Common myeloid progenitor, CD34-positive (primary cell): ENCODE measurements around the gene VDR.

Experiments used
- CTCF ChIA-PET: fragments of 350-600 bp; sonication (Branson Sonifier 250); formaldehyde crosslinking; loops from one replicate; lab custom pipeline; 2021; ENCODE audit warnings: antibody characterized with exemption; lab: Charles Lee
- POLR2A ChIA-PET: fragments of 350-600 bp; sonication (Branson Sonifier 250); formaldehyde crosslinking; loops from one replicate; lab custom pipeline; 2021; ENCODE audit warnings: antibody characterized with exemption; lab: Charles Lee
- DNase-seq, 3 donors: peaks; one replicate each; pipeline versions ENCODE4 v3.0.0 to v3.0.0-alpha.2; 2013
- H3K27ac ChIP-seq, 2 experiments: 1 replicate in 1 of 2; 2 replicates in 1 of 2; pipeline ENCODE4 v1.7.0; 2013; ENCODE audit warnings: inconsistent platforms in 2 of 2, low read length in 2 of 2, mild to moderate bottlenecking in 2 of 2, low read depth in 1 of 2, moderate library complexity in 1 of 2; ENCODE audit not compliant: severe bottlenecking in 2 of 2, insufficient read depth in 1 of 2, poor library complexity in 1 of 2
- H3K27me3 ChIP-seq, 5 experiments: replicated peaks in 2 of 5; 1 replicate in 3 of 5; 2 replicates in 2 of 5; pipeline versions ENCODE4 v1.6.1 to v1.7.0; 2013; ENCODE audit warnings: low read length in 4 of 5, mild to moderate bottlenecking in 2 of 5, moderate library complexity in 2 of 5, inconsistent platforms in 1 of 5; ENCODE audit not compliant: insufficient read depth in 5 of 5, control insufficient read depth in 4 of 5
- H3K36me3 ChIP-seq, 4 experiments: 1 replicate in 2 of 4; 2 replicates in 2 of 4; pipeline versions ENCODE4 v1.6.1 to v1.7.0; 2013; ENCODE audit warnings: low read length in 3 of 4, control low read depth in 1 of 4, mild to moderate bottlenecking in 1 of 4; ENCODE audit not compliant: control insufficient read depth in 4 of 4, insufficient read depth in 4 of 4
- H3K4me1 ChIP-seq, 4 experiments: 1 replicate in 3 of 4; 2 replicates in 1 of 4; pipeline versions ENCODE4 v1.6.1 to v1.7.1; 2013; ENCODE audit warnings: low read length in 3 of 4, mild to moderate bottlenecking in 3 of 4, control low read depth in 1 of 4, inconsistent platforms in 1 of 4, moderate library complexity in 1 of 4; ENCODE audit not compliant: control insufficient read depth in 4 of 4, insufficient read depth in 4 of 4; ENCODE audit errors: control extremely low read depth in 1 of 4
- H3K4me3 ChIP-seq, 7 experiments: 1 replicate in 4 of 7; 2 replicates in 3 of 7; pipeline versions ENCODE4 v1.5.1 to v1.7.0; 2013; ENCODE audit warnings: mild to moderate bottlenecking in 7 of 7, low read length in 6 of 7, moderate library complexity in 6 of 7, inconsistent platforms in 2 of 7, low read depth in 2 of 7, control low read depth in 1 of 7; ENCODE audit not compliant: insufficient read depth in 4 of 7, control insufficient read depth in 1 of 7; ENCODE audit errors: extremely low read depth in 1 of 7
- H3K9me3 ChIP-seq, 5 experiments: 1 replicate in 4 of 5; 2 replicates in 1 of 5; pipeline versions ENCODE4 v1.6.1 to v1.7.1; 2013; ENCODE audit warnings: low read length in 4 of 5, mild to moderate bottlenecking in 2 of 5, inconsistent platforms in 1 of 5, low read depth in 1 of 5, moderate library complexity in 1 of 5; ENCODE audit not compliant: control insufficient read depth in 4 of 5, insufficient read depth in 2 of 5; ENCODE audit errors: control extremely low read depth in 1 of 5
- WGBS: methylation state at CpG from one replicate; pipeline ENCODE4 v1.1.5; 2013; ENCODE audit not compliant: insufficient coverage; 5-methylcytosine and 5-hydroxymethylcytosine counted together

The VDR gene

DNA sequence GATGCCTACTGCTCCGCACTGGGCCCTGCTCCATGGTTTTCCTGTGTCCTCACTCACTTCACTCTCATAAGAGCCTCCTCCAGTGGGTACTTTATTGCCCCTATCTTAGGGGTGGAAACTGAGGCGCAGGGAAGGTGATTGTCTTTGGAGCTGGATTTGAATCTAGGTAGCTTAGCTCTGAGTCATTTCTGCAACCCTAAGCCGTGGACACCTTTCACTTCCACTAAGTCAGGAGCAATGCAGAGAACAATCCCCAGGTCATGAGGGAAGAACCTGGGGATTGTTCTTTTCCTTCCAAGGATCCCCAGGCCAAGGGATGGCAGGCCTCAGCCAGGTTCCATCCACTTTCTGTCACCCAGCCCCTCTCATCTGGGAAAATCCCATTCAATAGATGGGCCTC is 20.3 kb downstream of the VDR start:
- WGBS: 90% methylated on average over 2 of the region's 3 CpGs
- no peaks in the 10 kb centered on the region for H3K36me3 ChIP-seq
- DNase-seq: no peak
- no peak overlapping the region for H3K4me3 ChIP-seq
- H3K9me3 ChIP-seq: no peaks in the 10 kb centered on the region
- no peak overlapping the region for H3K27ac ChIP-seq
- H3K4me1 ChIP-seq: peaks cover 0 to 22% (median 19%) of the 10 kb centered on the region in 4 experiments
- CTCF ChIA-PET: interaction anchor here (1.7 to 3.2 kb wide), 3 partner anchors 9 to 15 kb away, joined by 4 to 15 read pairs (median 10); no protein-coding TSS in a partner anchor
- POLR2A ChIA-PET: no interaction called here
- no peaks in the 10 kb centered on the region for H3K27me3 ChIP-seq

DNA sequence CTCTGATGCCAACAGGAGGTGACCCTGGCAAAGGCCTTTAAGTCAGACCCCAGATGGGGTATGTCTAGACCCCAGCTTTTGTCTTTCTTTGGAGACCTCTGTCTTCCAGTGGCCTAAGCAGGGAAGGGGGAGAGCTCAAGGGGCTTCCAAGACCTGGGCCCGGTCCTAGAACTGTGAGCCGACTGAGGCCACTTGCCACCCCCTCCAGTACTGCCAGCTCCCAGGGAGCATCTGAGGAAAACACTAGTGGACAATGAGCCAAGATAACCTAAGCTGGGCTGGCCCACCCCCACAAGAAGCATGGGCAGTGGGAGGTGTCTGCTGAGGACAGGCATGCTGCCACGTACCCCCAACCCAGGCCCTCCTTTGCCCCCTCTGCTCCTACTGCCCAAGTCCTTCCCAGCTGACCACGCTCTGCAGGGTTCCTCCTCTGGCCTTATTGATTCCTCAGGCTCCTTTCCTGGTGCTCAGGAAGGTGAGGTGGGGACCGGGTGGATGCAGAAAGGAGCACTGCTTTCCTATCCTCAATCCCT is 21.1 kb downstream of the VDR start:
- Histone ChIP-seq H3K36me3 (no peaks in the 10 kb centered on the region), H3K27ac (no peak overlapping the region), H3K4me3 (no peak overlapping the region), H3K4me1 (peaks cover 0 to 22% (median 17%) of the 10 kb centered on the region in 4 experiments), H3K9me3 (no peaks in the 10 kb centered on the region), H3K27me3 (no peaks in the 10 kb centered on the region)
- ChIA-PET POLR2A (no interaction called here), CTCF (interaction anchor here (0.7 to 3.2 kb wide), 8 partner anchors 9 to 280 kb away, joined by 3 to 15 read pairs (median 4); no protein-coding TSS in a partner anchor)
- no peak for DNase-seq
- WGBS: 100% methylated on average over 4 of the region's 5 CpGs

DNA sequence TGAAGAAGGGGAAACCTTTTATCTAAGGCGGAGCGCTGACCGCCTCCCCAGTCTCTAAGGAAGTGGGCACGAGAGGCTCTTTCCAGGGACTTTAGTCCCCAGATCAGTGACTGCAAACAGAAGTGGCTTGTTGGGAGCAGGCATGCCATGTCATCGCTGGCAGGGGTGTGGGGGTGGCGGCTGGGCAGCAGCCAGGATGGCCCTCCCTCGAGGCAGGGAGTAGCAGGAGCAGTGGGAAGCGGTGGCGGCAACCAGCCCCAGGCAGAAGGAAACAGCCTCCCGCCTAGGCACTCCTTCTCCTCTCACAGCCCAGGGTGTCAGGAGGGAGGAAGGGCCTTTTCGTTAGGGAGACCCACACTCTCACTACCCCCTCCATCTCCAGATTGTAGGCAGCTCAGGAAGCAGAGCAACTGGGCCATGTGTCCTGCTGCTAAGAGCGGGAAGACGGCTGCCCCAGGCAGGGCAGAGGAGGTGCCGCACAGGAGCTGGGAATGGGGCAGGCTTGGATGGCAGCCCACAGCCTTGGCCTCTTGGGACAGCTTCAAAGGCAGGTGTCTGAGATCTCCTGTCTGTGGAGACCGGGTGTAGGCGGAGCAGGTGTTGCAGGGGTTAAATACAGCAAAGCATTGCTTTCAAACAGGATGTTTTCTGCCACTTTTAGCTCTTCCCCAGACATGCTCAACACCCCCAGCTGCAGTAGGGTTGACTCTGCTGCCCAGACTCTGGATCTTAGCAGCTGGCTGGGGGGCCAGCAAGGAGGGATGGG is 21.8 kb downstream of the VDR start:
- no peak overlapping the region for H3K27ac ChIP-seq
- H3K9me3 ChIP-seq: no peaks in the 10 kb centered on the region
- ChIA-PET POLR2A (no interaction called here), CTCF (interaction anchor here (0.7 to 1.7 kb wide), 6 partner anchors 8 to 281 kb away, joined by 3 to 4 read pairs (median 3); no protein-coding TSS in a partner anchor)
- peak overlapping the region in 4 of 7 experiments; percentile 19 to 44 (median 30) for H3K4me3 ChIP-seq
- H3K36me3 ChIP-seq: no peaks in the 10 kb centered on the region
- peaks cover 0 to 22% (median 17%) of the 10 kb centered on the region in 4 experiments for H3K4me1 ChIP-seq
- 25% methylated on average over 14 of the region's 16 CpGs for WGBS
- DNase-seq: peak; percentile 22 to 61 (median 57)
- no peaks in the 10 kb centered on the region for H3K27me3 ChIP-seq

DNA sequence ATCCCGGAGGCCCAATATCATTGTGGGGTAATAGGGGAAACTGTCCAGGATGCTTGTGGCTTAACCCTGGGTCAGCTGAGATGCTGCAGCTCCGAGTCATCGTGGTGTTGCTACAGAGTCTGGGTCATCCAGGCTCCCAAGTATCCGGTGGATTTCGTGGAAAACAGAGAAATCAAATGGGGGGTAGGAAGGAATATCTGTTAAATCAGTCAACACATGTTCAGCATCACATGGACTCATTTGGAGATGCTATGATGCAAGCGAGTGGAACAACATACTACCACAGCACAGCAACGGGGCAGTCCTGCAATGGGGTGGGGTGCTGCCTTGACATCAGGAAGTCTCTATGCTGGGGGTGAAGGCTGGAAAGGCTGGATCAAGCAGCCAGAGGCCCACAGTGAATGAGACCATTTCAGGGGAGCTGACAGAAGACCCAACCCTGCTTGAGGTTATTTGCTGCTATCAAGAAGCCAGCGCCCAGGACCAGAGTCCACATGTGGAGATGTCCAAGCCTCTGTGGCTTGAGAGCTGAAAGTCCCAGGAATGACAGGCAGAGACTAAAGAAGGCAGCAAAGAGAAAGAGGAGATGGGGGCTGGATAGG is 22.9 kb downstream of the VDR start:
- no peak for DNase-seq
- CTCF ChIA-PET: interaction anchor here (1.3 kb wide), 1 partner anchor 17 kb away, joined by 3 read pairs; no protein-coding TSS in a partner anchor
- no peak overlapping the region for H3K27ac ChIP-seq

DNA sequence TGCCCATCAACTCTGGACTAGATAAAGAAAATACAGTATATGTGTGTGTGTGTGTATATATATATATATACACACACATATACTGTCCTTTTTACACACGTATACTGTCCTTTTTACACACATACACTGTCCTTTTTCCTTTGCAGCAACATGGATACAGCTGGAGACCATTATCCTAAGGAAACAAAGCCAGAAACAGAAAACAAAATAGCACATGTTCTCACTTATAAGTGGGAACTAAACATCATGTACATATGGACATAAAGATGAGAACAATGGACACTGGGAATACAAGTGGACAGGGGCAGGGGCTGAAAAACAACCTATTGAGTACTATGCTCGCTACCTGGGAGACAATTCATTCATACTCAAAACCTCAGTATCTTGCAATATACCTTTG is 23.7 kb downstream of the VDR start:
- DNase-seq: no peak
- no peaks in the 10 kb centered on the region for H3K36me3 ChIP-seq
- no peaks in the 10 kb centered on the region for H3K9me3 ChIP-seq
- ChIA-PET CTCF (interaction anchor here (1.1 to 1.7 kb wide), 6 partner anchors 8 to 68 kb away, joined by 3 to 7 read pairs (median 4); partner anchors contain the start of gene VDR), POLR2A (no interaction called here)
- no CpG with 5 or more reads among the region's 2 CpGs for WGBS
- H3K4me1 ChIP-seq: peaks cover 0 to 22% (median 17%) of the 10 kb centered on the region in 4 experiments
- H3K27me3 ChIP-seq: no peaks in the 10 kb centered on the region
- H3K27ac ChIP-seq: no peak overlapping the region
- H3K4me3 ChIP-seq: no peak overlapping the region

More for the DNA sequence above, 22.9 kb downstream of the VDR start:
- Histone ChIP-seq H3K36me3 (no peaks in the 10 kb centered on the region), H3K4me1 (peaks cover 0 to 22% (median 17%) of the 10 kb centered on the region in 4 experiments), H3K4me3 (no peak overlapping the region), H3K27me3 (no peaks in the 10 kb centered on the region), H3K9me3 (no peaks in the 10 kb centered on the region)
- 45% methylated on average over 5 of the region's 8 CpGs for WGBS
- POLR2A ChIA-PET: no interaction called here

DNA sequence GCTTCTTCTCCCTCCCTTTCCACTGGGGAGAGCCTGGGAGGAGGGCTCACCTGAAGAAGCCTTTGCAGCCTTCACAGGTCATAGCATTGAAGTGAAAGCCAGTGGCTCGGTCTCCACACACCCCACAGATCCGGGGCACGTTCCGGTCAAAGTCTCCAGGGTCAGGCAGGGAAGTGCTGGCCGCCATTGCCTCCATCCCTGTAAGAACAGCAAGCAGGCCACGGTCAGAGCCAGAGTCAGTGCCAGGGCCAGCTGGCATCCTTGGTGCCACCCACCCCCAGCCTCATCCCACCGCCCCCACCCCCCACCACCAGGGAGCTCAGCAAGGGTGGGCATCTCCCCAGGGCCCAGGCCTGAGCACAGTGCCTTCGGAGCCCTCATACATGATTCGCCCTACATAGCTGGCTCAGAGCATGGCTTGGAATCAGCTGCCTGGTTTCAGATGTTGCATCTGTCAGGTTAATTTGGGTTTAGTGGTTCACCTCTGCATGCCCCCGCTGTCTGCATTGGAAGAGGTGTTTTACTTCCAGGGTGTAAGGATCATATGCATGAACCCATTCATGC is 25.8 kb downstream of the VDR start:
- Histone ChIP-seq H3K36me3 (no peaks in the 10 kb centered on the region), H3K9me3 (no peaks in the 10 kb centered on the region), H3K4me1 (peaks cover 0 to 22% (median 17%) of the 10 kb centered on the region in 4 experiments), H3K27ac (no peak overlapping the region), H3K4me3 (no peak overlapping the region), H3K27me3 (no peaks in the 10 kb centered on the region)
- POLR2A ChIA-PET: no interaction called here
- CTCF ChIA-PET: interaction anchor here (1.1 to 1.5 kb wide), 2 partner anchors 15 to 41 kb away, joined by 3 to 4 read pairs; no protein-coding TSS in a partner anchor
- WGBS: 97% methylated on average over 9 of the region's 10 CpGs
- DNase-seq: no peak
